HepG2 (cell line): Measurements from ENCODE around the gene TUNAR. TPM values are rescaled to one million over a fixed set of nuclear protein-coding genes. Genes with fewer than 3 reads are reported as not detected.

Experiments
- ATAC-seq: fragments of 200-7000 bp; cut with Tn5 transposase; 3 replicates; pipeline ENCODE4 v1.9.1; 2020; ENCODE audit warnings: mild to moderate bottlenecking, moderate library complexity
- BruUV-seq: library from RNA; stranded (reverse); fragments of 400-500 nt; replicated peaks from 2 replicates; lab custom pipeline; 2021; lab: Mats Ljungman, UMichigan
- CTCF ChIA-PET: fragments of 300-600 bp; formaldehyde crosslinking; extraction: SDS; loops from one replicate; lab custom pipeline; 2021; ENCODE audit warnings: low total read pairs, inconsistent platforms, low intra/inter-chr PET ratio; lab: Yijun Ruan, JAX
- POLR2A ChIA-PET: fragments of 350-600 bp; sonication (Branson Sonifier 250); formaldehyde crosslinking; loops from one replicate; lab custom pipeline; 2020; ENCODE audit warnings: antibody characterized with exemption, inconsistent platforms; lab: Yijun Ruan, JAX
- DNase-seq: peaks from one replicate; pipeline ENCODE4 v3.0.0-alpha.2; 2015; ENCODE audit warnings: low spot score
- FAIRE-seq: peaks from 3 replicates; lab custom pipeline; 2011; peaks lifted over from hg19 to GRCh38; lab: Jason Lieb, UNC
- H2AFZ ChIP-seq: one replicate; pipeline ENCODE4 v1.6.1; 2011; ENCODE audit warnings: low read length, inconsistent platforms
- H3K27ac ChIP-seq: fragments of 300-600 bp; 3 replicates; pipeline ENCODE4 v1.8.0; 2011; ENCODE audit warnings: mixed run types, mild to moderate bottlenecking, mixed read lengths, low read length, inconsistent platforms; ENCODE audit not compliant: insufficient read depth; ENCODE audit errors: extremely low read length
- H3K27me3 ChIP-seq, 2 experiments: fragments of 200-600 bp in 1 of 2; 2 replicates in 1 of 2; 3 replicates in 1 of 2; pipeline versions ENCODE4 v1.6.0 to v1.8.0; 2011; ENCODE audit warnings: low read length in 2 of 2, mild to moderate bottlenecking in 2 of 2, moderate library complexity in 2 of 2, inconsistent platforms in 1 of 2; ENCODE audit not compliant: insufficient read depth in 2 of 2, control insufficient read depth in 1 of 2
- H3K36me3 ChIP-seq, 2 experiments: fragments of 200-600 bp in 1 of 2; replicated peaks in 1 of 2; 2 replicates in 1 of 2; 3 replicates in 1 of 2; pipeline versions ENCODE4 v1.5.1 to v1.8.0; 2011; ENCODE audit warnings: low read length in 2 of 2, inconsistent platforms in 1 of 2; ENCODE audit not compliant: insufficient read depth in 2 of 2, control insufficient read depth in 1 of 2
- H3K4me1 ChIP-seq: 2 replicates; pipeline ENCODE4 v1.5.1; 2012; ENCODE audit warnings: low read length, inconsistent platforms; ENCODE audit not compliant: insufficient read depth
- H3K4me2 ChIP-seq: 2 replicates; pipeline ENCODE4 v1.6.0; 2011; ENCODE audit warnings: low read depth, low read length, inconsistent platforms
- H3K4me3 ChIP-seq, 3 experiments: fragments of 200-600 bp in 1 of 3; sonication (generic), shearing (Covaris generic) in 1 of 3; replicated peaks in 1 of 3; 2 replicates each; pipeline ENCODE4 v1.5.1; 2011 to 2016; ENCODE audit warnings: low read length in 3 of 3, inconsistent platforms in 2 of 3, low read depth in 2 of 3, mild to moderate bottlenecking in 2 of 3, control low read depth in 1 of 3, mixed read lengths in 1 of 3; ENCODE audit not compliant: insufficient read depth in 1 of 3
- H3K79me2 ChIP-seq: one replicate; pipeline ENCODE4 v1.6.1; 2011; ENCODE audit warnings: low read length, inconsistent platforms; ENCODE audit not compliant: insufficient read depth
- H3K9ac ChIP-seq: 2 replicates; pipeline ENCODE4 v1.6.0; 2011; ENCODE audit warnings: mild to moderate bottlenecking, low read depth, low read length, inconsistent platforms; ENCODE audit not compliant: insufficient read depth
- H3K9me3 ChIP-seq: 2 replicates; pipeline ENCODE4 v1.5.1; 2012; ENCODE audit warnings: mild to moderate bottlenecking, low read length
- H4K20me1 ChIP-seq: 2 replicates; pipeline ENCODE4 v1.6.0; 2011; ENCODE audit warnings: inconsistent platforms, mild to moderate bottlenecking, low read length, moderate library complexity; ENCODE audit not compliant: insufficient read depth
- ARID3A ChIP-seq: IDR thresholded peaks from 2 replicates; pipeline ENCODE4 v1.6.1; 2012; ENCODE audit warnings: low read depth, low read length, improper control_type of control experiment
- FOXP1 ChIP-seq, 2 experiments: fragments of 450-650 bp in 1 of 2; IDR thresholded peaks; 2 replicates each; pipeline ENCODE4 v1.6.1; 2017 to 2018; ENCODE audit warnings: antibody characterized with exemption in 1 of 2
- SIN3A ChIP-seq: IDR thresholded peaks from 2 replicates; pipeline ENCODE4 v1.6.1; 2011; ENCODE audit warnings: low read depth, mild to moderate bottlenecking, control low read depth, low read length, borderline replicate concordance
- SNAPC5 ChIP-seq: sonication (generic); formaldehyde crosslinking; IDR thresholded peaks from 2 replicates; pipeline ENCODE4 v1.8.1; 2023; ENCODE audit warnings: mild to moderate bottlenecking, missing genetic modification reagents, borderline replicate concordance
- SRSF9 ChIP-seq: fragments of 200-400 bp; formaldehyde crosslinking; IDR thresholded peaks from 2 replicates; pipeline ENCODE4 v1.6.1; 2018; ENCODE audit warnings: borderline replicate concordance, mild to moderate bottlenecking, low read depth, low read length; ENCODE audit not compliant: insufficient read depth, poor library complexity, severe bottlenecking
- TCF12 ChIP-seq, 2 experiments: fragments of 450-650 bp in 1 of 2; sonication (generic) in 1 of 2; formaldehyde crosslinking in 1 of 2; IDR thresholded peaks; 2 replicates each; pipeline versions ENCODE4 v1.6.1 to v1.8.0; 2017 to 2022; ENCODE audit warnings: antibody characterized with exemption in 1 of 2, mild to moderate bottlenecking in 1 of 2, missing genetic modification reagents in 1 of 2, moderate library complexity in 1 of 2
- ZKSCAN5 ChIP-seq: sonication (generic); formaldehyde crosslinking; IDR thresholded peaks from 2 replicates; pipeline ENCODE4 v1.5.1; 2020; ENCODE audit warnings: mild to moderate bottlenecking, missing genetic modification reagents
- ZNF30 ChIP-seq: sonication (generic); formaldehyde crosslinking; IDR thresholded peaks from 2 replicates; pipeline ENCODE4 v1.5.0; 2020; ENCODE audit warnings: mild to moderate bottlenecking, missing genetic modification reagents
- ZNF550 ChIP-seq: sonication (generic); formaldehyde crosslinking; IDR thresholded peaks from 2 replicates; pipeline ENCODE4 v1.4.0; 2020; ENCODE audit warnings: mild to moderate bottlenecking, missing genetic modification reagents, borderline replicate concordance
- ZNF609 ChIP-seq: sonication (generic); formaldehyde crosslinking; IDR thresholded peaks from 2 replicates; pipeline ENCODE4 v1.4.0; 2020; ENCODE audit warnings: mild to moderate bottlenecking, missing genetic modification reagents, borderline replicate concordance
- ZNF773 ChIP-seq: sonication (generic); formaldehyde crosslinking; IDR thresholded peaks from 2 replicates; pipeline ENCODE4 v1.4.0; 2020; ENCODE audit warnings: missing genetic modification reagents, borderline replicate concordance
- WGBS: methylation state at CpG from one replicate; pipeline ENCODE4 v1.1.6; 2017; ENCODE audit warnings: low lambda C conversion rate; 5-methylcytosine and 5-hydroxymethylcytosine counted together
- in situ Hi-C: cut with HindIII; loops from 2 replicates; pipeline ENCODE4 v1.10.0; 2017; ENCODE audit warnings: low pct_unique_long_range_greater_than_20kb; ENCODE audit not compliant: extremely low pct_ligation_motif_present
- intact Hi-C: fragments of 100-400 bp; cut with micrococcal nuclease; formaldehyde crosslinking; loops from one replicate; pipeline ENCODE4 v1.10.0; 2022; ENCODE audit not compliant: unreplicated experiment
- polyA plus RNA-seq, 8 experiments: library from polyadenylated mRNA; depleted of rRNA in 3 of 8; stranded (reverse) in 7 of 8; unstranded in 1 of 8; fragments of >200 nt; fragmentation: Illumina TruSeq in 4 of 8; extraction: Trizol in 4 of 8; gene quantifications; 2 replicates each; pipeline versions ENCODE4 v1.2.1 to v1.2.3, GENCODE V29; 2011 to 2016; ENCODE audit warnings: low read depth in 4 of 8, missing spikeins in 1 of 8, mixed read lengths in 1 of 8; ENCODE audit not compliant: insufficient read depth in 1 of 8
- total RNA-seq, 5 experiments: library from RNA; depleted of rRNA; stranded (reverse); fragments of >200 nt; fragmentation: Illumina TruSeq; extraction: Trizol; gene quantifications; 2 replicates each; pipeline ENCODE4 v1.2.3, GENCODE V29; 2016; ENCODE audit warnings: low read depth in 1 of 5
- TF ChIP-seq, protein P1 (sequence below): IDR thresholded peaks from 2 replicates; pipeline ENCODE4 v1.6.1; 2016; ENCODE audit warnings: missing genetic modification reagents, missing compliant biosample characterization
- TF ChIP-seq, protein P2 (sequence below): sonication (generic); formaldehyde crosslinking; conservative IDR thresholded peaks from 2 replicates; pipeline ENCODE4 v1.4.0; 2020; ENCODE audit warnings: missing genetic modification reagents

Gene TUNAR
- total and polyA plus RNA-seq, 2 of the 13 experiments (the other 11 are each of a cell fraction or from before 2014, with no cell fraction given) = not detected

- no peak for TF ChIP-seq ZNF609 (CRISPR knock-in tag)
- TF ChIP-seq, protein P1, sequence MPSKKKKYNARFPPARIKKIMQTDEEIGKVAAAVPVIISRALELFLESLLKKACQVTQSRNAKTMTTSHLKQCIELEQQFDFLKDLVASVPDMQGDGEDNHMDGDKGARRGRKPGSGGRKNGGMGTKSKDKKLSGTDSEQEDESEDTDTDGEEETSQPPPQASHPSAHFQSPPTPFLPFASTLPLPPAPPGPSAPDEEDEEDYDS (CRISPR knock-in tag) = no peak
- TF ChIP-seq ZNF30 (CRISPR knock-in tag) = no peak
- no peak for TF ChIP-seq ZNF773 (CRISPR knock-in tag)
- TF ChIP-seq SNAPC5 (CRISPR knock-in tag) = no peak
Measured at GRCh38 chr14:95831468-95831867, 45.2 kb upstream of the TUNAR start (continued).

GRCh38 chr14:95832012-95832411 lies 44.6 kb upstream of the TUNAR start:
- in situ Hi-C loops = no loop called here
- no peak overlapping the region for H3K4me2 ChIP-seq
- H3K36me3 ChIP-seq = no peaks in the 10 kb centered on the region
- WGBS = 0% methylated on average over 5 of the region's 8 CpGs
- H3K27ac ChIP-seq = no peak overlapping the region
- ChIA-PET CTCF (no interaction called here), POLR2A (no interaction called here)
- no peak overlapping the region for H3K9ac ChIP-seq
- no peaks in the 10 kb centered on the region for H3K79me2 ChIP-seq
- no peak overlapping the region for H2AFZ ChIP-seq
- no peaks in the 10 kb centered on the region for H3K9me3 ChIP-seq
- H4K20me1 ChIP-seq = no peaks in the 10 kb centered on the region
- no peak overlapping the region for H3K4me3 ChIP-seq
- FAIRE-seq = no peak
- H3K4me1 ChIP-seq = no peaks in the 10 kb centered on the region
- DNase-seq = no peak
- intact Hi-C loops = no loop called here
- no TSS peak for BruUV-seq
- peaks cover 0 to 2% of the 10 kb centered on the region in 2 experiments; a peak in 1 of 5 replicates for H3K27me3 ChIP-seq
- no peak for ATAC-seq
- TF ChIP-seq ZKSCAN5 (no peak), SRSF9 (no peak), FOXP1 (IDR thresholded peaks at IDR 0.05) (no peak), FOXP1 (CRISPR knock-in tag; IDR thresholded peaks at IDR 0.05) (no peak), TCF12 (IDR thresholded peaks at IDR 0.05) (no peak), TCF12 (CRISPR knock-in tag; IDR thresholded peaks at IDR 0.05) (no peak), ZNF550 (CRISPR knock-in tag) (no peak), ARID3A (no peak), SIN3A (no peak)
- TF ChIP-seq, protein P2, sequence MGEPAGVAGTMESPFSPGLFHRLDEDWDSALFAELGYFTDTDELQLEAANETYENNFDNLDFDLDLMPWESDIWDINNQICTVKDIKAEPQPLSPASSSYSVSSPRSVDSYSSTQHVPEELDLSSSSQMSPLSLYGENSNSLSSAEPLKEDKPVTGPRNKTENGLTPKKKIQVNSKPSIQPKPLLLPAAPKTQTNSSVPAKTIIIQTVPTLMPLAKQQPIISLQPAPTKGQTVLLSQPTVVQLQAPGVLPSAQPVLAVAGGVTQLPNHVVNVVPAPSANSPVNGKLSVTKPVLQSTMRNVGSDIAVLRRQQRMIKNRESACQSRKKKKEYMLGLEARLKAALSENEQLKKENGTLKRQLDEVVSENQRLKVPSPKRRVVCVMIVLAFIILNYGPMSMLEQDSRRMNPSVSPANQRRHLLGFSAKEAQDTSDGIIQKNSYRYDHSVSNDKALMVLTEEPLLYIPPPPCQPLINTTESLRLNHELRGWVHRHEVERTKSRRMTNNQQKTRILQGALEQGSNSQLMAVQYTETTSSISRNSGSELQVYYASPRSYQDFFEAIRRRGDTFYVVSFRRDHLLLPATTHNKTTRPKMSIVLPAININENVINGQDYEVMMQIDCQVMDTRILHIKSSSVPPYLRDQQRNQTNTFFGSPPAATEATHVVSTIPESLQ = no peak
